Spleen (tissue), 11 donors: ENCODE results near the gene KRTAP17-1. TPM values are rescaled to one million over a fixed set of nuclear protein-coding genes. Genes with fewer than 3 reads are reported as not detected.
A peak's percentile ranks its signal among the peaks of the same experiment; 100 is the strongest.

Experiments used
- DNase-seq: peaks from one replicate; pipeline ENCODE4 v3.0.0-alpha.2; 2020
- H3K27ac ChIP-seq, 8 donors: fragments of 200-600 bp; sonication (generic) in 7 of 8; 1 replicate in 4 of 8; 2 replicates in 4 of 8; pipeline versions ENCODE4 v1.5.0 to v1.8.0; 2016 to 2021; ENCODE audit warnings: inconsistent platforms in 4 of 8, mild to moderate bottlenecking in 4 of 8, moderate library complexity in 1 of 8
- H3K27me3 ChIP-seq, 7 donors: fragments of 200-600 bp; sonication (generic) in 6 of 7; replicated peaks in 1 of 7; 1 replicate in 4 of 7; 2 replicates in 3 of 7; pipeline versions ENCODE4 v1.5.0 to v1.8.0; 2016 to 2021; ENCODE audit warnings: inconsistent platforms in 3 of 7, mild to moderate bottlenecking in 1 of 7
- H3K36me3 ChIP-seq, 6 donors: fragments of 200-600 bp; sonication (generic) in 5 of 6; 1 replicate in 4 of 6; 2 replicates in 2 of 6; pipeline versions ENCODE4 v1.5.0 to v1.8.0; 2016 to 2021; ENCODE audit warnings: inconsistent platforms in 2 of 6
- H3K4me1 ChIP-seq, 6 donors: fragments of 200-600 bp; sonication (generic) in 5 of 6; 1 replicate in 3 of 6; 2 replicates in 3 of 6; pipeline versions ENCODE4 v1.5.0 to v1.8.0; 2016 to 2021; ENCODE audit warnings: inconsistent platforms in 3 of 6
- H3K4me3 ChIP-seq, 8 donors: fragments of 200-600 bp; sonication (generic) in 7 of 8; 1 replicate in 4 of 8; 2 replicates in 4 of 8; pipeline versions ENCODE4 v1.5.0 to v1.8.0; 2016 to 2021; ENCODE audit warnings: inconsistent platforms in 4 of 8, mild to moderate bottlenecking in 4 of 8, moderate library complexity in 2 of 8
- H3K9me3 ChIP-seq, 8 donors: fragments of 200-600 bp; sonication (generic) in 7 of 8; 1 replicate in 4 of 8; 2 replicates in 4 of 8; pipeline versions ENCODE4 v1.5.0 to v1.8.0; 2016 to 2021; ENCODE audit warnings: inconsistent platforms in 4 of 8
- POLR2A ChIP-seq, 3 donors: fragments of 450-650 bp; IDR thresholded peaks; one replicate each; pipeline ENCODE4 v1.5.1; 2017; ENCODE audit warnings: antibody characterized with exemption in 3 of 3, mild to moderate bottlenecking in 1 of 3
- POLR2AphosphoS5 ChIP-seq, 3 donors: sonication (generic); formaldehyde crosslinking; IDR thresholded peaks; one replicate each; pipeline ENCODE4 v1.5.1; 2017; ENCODE audit warnings: antibody characterized with exemption in 3 of 3
- WGBS, 5 donors: extraction: QIAGEN DNeasy Blood & Tissue Kit in 3 of 5; methylation state at CpG; one replicate each; pipeline versions ENCODE4 v1.1.5 to v1.1.7; 2013 to 2018; 5-methylcytosine and 5-hydroxymethylcytosine counted together
- intact Hi-C: fragments of 100-400 bp; cut with DNase I; formaldehyde crosslinking; loops from one replicate; pipeline ENCODE4 v1.15.0; 2023; ENCODE audit warnings: low total_unique reads
- polyA plus RNA-seq, 3 donors: library from polyadenylated mRNA; stranded (reverse); fragments of 200-250 nt; gene quantifications; one replicate each; pipeline ENCODE4 v1.2.1, GENCODE V29; 2013
- total RNA-seq, 7 donors: library from RNA; depleted of rRNA in 3 of 7; stranded (reverse); fragments of >200 nt in 3 of 7; fragmentation: NEBNext Ultra II Directional in 4 of 7; extraction: Animal tissue kit (Norgen Biotek cat#: 25700) in 4 of 7; gene quantifications; one replicate each; pipeline versions ENCODE4 v1.1.0 to v1.2.1, GENCODE V29; 2016 to 2021
- TF ChIP-seq, protein P1 (sequence below), 11 experiments: fragments of 200-600 bp in 7 of 11; fragments of 450-650 bp in 4 of 11; sonication (generic) in 4 of 11; IDR thresholded peaks in 8 of 11; conservative IDR thresholded peaks in 3 of 11; 1 replicate in 7 of 11; 2 replicates in 4 of 11; pipeline versions ENCODE4 v1.4.0 to v1.8.0; 2016 to 2021; ENCODE audit warnings: antibody characterized with exemption in 11 of 11, inconsistent platforms in 4 of 11, mild to moderate bottlenecking in 1 of 11
- donor health status: healthy with polysubstance abuse.
- donor health status: DM: no; HTN: no; CAD: no; lungs with moderate emphysema.
- donor health status: DM: no; HTN: no; CAD: no.
- donor health status: Bipolar disorder and iron deficiency.
- donor health status: healthy.
- donor health status: DM: no; HTN: no; CAD: no.
- donor health status: DM: yes; HTN: yes; CAD: no.

Gene KRTAP17-1
- total and polyA plus RNA-seq, 10 donors = not detected

DNA sequence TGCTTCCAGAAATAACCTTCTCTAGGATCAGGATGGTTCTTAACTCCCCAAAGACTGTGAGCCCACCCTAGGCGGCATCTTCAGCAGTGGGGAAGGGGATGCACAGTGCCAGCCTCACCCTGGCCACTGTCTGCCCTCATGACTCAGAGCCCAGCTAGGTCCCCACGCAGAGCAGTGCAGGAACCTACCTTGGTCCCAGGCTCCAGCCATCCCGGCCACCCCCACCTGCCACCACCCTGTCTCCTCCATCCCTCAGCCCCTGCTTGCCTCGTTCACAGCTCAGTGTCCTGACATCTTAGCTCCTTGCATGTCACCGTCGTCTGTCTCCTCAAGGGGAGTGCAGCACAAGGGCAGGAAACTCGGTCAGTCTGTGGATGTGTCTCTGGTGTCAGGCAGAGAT is 16.1 kb upstream of the KRTAP17-1 start:
- Histone ChIP-seq H3K27me3 (peaks cover 0 to 6% (median 0%) of the 10 kb centered on the region in 7 donors), H3K4me3 (no peak overlapping the region), H3K4me1 (no peaks in the 10 kb centered on the region), H3K36me3 (no peaks in the 10 kb centered on the region), H3K27ac (no peak overlapping the region), H3K9me3 (no peaks in the 10 kb centered on the region)
- TF ChIP-seq, protein P1, sequence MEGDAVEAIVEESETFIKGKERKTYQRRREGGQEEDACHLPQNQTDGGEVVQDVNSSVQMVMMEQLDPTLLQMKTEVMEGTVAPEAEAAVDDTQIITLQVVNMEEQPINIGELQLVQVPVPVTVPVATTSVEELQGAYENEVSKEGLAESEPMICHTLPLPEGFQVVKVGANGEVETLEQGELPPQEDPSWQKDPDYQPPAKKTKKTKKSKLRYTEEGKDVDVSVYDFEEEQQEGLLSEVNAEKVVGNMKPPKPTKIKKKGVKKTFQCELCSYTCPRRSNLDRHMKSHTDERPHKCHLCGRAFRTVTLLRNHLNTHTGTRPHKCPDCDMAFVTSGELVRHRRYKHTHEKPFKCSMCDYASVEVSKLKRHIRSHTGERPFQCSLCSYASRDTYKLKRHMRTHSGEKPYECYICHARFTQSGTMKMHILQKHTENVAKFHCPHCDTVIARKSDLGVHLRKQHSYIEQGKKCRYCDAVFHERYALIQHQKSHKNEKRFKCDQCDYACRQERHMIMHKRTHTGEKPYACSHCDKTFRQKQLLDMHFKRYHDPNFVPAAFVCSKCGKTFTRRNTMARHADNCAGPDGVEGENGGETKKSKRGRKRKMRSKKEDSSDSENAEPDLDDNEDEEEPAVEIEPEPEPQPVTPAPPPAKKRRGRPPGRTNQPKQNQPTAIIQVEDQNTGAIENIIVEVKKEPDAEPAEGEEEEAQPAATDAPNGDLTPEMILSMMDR (IDR thresholded peaks at IDR 0.05 in 8 of 11, conservative IDR thresholded peaks at IDR 0.05 in 3 of 11) = no peak
- TF ChIP-seq POLR2A (IDR thresholded peaks at IDR 0.05) (no peak), POLR2AphosphoS5 (IDR thresholded peaks at IDR 0.05) (no peak)
- WGBS, 5 donors = 65 to 85% (median 78%) methylated on average over 6 to 7 of the region's 7 CpGs
- intact Hi-C loops = no loop called here
- DNase-seq = no peak

GRCh38 chr17:41329279-41329948 is 13.9 kb upstream of the KRTAP17-1 start:
- H3K4me3 ChIP-seq = no peak overlapping the region
- DNase-seq = no peak
- TF ChIP-seq, protein P1 (IDR thresholded peaks at IDR 0.05 in 8 of 11, conservative IDR thresholded peaks at IDR 0.05 in 3 of 11) = peak; percentile 12 to 77 (median 62)
- no peak for TF ChIP-seq POLR2AphosphoS5 (IDR thresholded peaks at IDR 0.05)
- 49 to 68% (median 59%) methylated on average over 12 to 13 of the region's 13 CpGs for WGBS, 5 donors
- H3K9me3 ChIP-seq = no peaks in the 10 kb centered on the region
- no peaks in the 10 kb centered on the region for H3K4me1 ChIP-seq
- no peaks in the 10 kb centered on the region for H3K27me3 ChIP-seq
- H3K27ac ChIP-seq = no peak overlapping the region
- intact Hi-C loops = loop anchor here (10.0 kb wide), 1 partner anchor 525 kb away; no protein-coding TSS in a partner anchor
- H3K36me3 ChIP-seq = no peaks in the 10 kb centered on the region

DNA sequence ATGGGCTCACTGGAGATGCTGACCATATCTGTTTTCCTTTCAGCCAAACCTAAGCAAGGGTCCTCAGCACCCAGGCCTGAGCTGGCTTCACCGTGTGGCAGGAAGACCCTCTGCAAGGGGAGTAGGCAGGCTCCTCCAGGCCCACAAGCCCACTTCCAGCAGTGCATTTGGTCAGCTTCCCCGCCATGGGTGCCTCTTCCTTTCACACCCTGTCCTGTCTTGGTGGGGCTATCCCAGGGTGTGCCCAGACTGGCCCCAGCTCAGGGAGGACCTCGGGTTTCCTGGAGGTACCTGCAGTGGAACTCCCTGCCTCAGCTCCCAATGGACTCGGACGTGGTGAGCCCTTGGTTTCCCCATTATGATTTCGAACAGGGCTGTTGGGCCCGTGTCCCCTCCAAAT is 12.7 kb upstream of the KRTAP17-1 start:
- Histone ChIP-seq H3K4me1 (no peaks in the 10 kb centered on the region), H3K36me3 (no peaks in the 10 kb centered on the region), H3K9me3 (no peaks in the 10 kb centered on the region), H3K4me3 (no peak overlapping the region), H3K27ac (no peak overlapping the region), H3K27me3 (no peaks in the 10 kb centered on the region)
- 77 to 97% (median 84%) methylated on average over 2 to 7 of the region's 7 CpGs for WGBS, 5 donors
- intact Hi-C loops = loop anchor here (10.0 kb wide), 1 partner anchor 523 kb away; no protein-coding TSS in a partner anchor
- no peak for TF ChIP-seq POLR2A (IDR thresholded peaks at IDR 0.05)
- TF ChIP-seq POLR2AphosphoS5 (IDR thresholded peaks at IDR 0.05) = no peak
- DNase-seq = no peak

- H3K4me3 ChIP-seq = no peak overlapping the region
- intact Hi-C loops = loop anchor here (10.0 kb wide), 1 partner anchor 523 kb away; no protein-coding TSS in a partner anchor
- 77 to 92% (median 82%) methylated on average over 3 to 8 of the region's 8 CpGs for WGBS, 5 donors
- H3K27ac ChIP-seq = no peak overlapping the region
- H3K4me1 ChIP-seq = peaks cover 0 to under 1% (median 0%) of the 10 kb centered on the region in 6 donors
- TF ChIP-seq POLR2AphosphoS5 (IDR thresholded peaks at IDR 0.05) (no peak), POLR2A (IDR thresholded peaks at IDR 0.05) (no peak)
- TF ChIP-seq, protein P1 (IDR thresholded peaks at IDR 0.05 in 8 of 11, conservative IDR thresholded peaks at IDR 0.05 in 3 of 11) = no peak
- no peak for DNase-seq
- no peaks in the 10 kb centered on the region for H3K27me3 ChIP-seq
- H3K36me3 ChIP-seq = no peaks in the 10 kb centered on the region
- no peaks in the 10 kb centered on the region for H3K9me3 ChIP-seq
These were observed 12.1 kb upstream of the KRTAP17-1 start for GRCh38 chr17:41327411-41328120.
